Keratinocyte (primary cell): ENCODE measurements around the gene ALOXE3.

Source experiments
- EZH2 ChIP-seq: IDR thresholded peaks from one replicate; pipeline ENCODE4 v1.6.1; 2012; ENCODE audit warnings: inconsistent platforms, mild to moderate bottlenecking, low read length, moderate library complexity
- TF ChIP-seq, protein P1 (sequence below), 3 experiments: IDR thresholded peaks in 1 of 3; conservative IDR thresholded peaks in 1 of 3; optimal IDR thresholded peaks in 1 of 3; 2 replicates in 2 of 3; 3 replicates in 1 of 3; pipeline versions ENCODE3 to v1.5.1; 2011; ENCODE audit warnings: low read length in 3 of 3, mild to moderate bottlenecking in 3 of 3, moderate library complexity in 2 of 3, control low read depth in 1 of 3, inconsistent platforms in 1 of 3; ENCODE audit not compliant: insufficient read depth in 2 of 3; ENCODE audit errors: extremely low read depth in 1 of 3

DNA sequence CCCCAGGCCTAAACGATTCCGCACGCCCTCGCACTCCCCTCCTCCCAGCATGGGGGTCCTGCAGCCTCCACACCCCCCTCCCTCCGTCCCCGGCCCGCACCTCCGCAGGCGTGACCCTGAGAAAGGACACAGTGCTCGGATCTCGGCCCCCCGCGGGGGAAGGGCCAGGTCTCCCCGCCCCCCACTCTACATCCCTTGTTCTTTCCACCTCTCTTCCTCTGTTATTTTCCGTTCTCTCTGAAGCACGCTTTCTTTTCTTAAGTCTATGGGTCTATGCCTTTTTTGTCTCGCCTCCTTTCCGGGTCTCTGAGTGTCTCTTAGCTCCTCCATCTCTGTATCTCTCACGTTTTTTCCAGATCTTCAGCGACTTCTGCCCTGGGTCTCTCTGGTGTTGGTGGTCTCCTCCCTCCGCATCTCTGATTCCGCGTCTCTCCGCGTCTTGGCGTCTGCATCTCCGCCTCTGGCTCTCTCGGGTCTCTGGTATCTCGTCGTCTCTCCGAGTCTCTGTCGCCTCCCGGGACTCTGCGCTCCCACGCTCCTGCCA is 7.7 kb upstream of the ALOXE3 start:
- TF ChIP-seq, protein P1, sequence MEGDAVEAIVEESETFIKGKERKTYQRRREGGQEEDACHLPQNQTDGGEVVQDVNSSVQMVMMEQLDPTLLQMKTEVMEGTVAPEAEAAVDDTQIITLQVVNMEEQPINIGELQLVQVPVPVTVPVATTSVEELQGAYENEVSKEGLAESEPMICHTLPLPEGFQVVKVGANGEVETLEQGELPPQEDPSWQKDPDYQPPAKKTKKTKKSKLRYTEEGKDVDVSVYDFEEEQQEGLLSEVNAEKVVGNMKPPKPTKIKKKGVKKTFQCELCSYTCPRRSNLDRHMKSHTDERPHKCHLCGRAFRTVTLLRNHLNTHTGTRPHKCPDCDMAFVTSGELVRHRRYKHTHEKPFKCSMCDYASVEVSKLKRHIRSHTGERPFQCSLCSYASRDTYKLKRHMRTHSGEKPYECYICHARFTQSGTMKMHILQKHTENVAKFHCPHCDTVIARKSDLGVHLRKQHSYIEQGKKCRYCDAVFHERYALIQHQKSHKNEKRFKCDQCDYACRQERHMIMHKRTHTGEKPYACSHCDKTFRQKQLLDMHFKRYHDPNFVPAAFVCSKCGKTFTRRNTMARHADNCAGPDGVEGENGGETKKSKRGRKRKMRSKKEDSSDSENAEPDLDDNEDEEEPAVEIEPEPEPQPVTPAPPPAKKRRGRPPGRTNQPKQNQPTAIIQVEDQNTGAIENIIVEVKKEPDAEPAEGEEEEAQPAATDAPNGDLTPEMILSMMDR (optimal IDR thresholded peaks at IDR 0.05 in 1 of 3, IDR thresholded peaks at IDR 0.05 in 1 of 3, conservative IDR thresholded peaks at IDR 0.05 in 1 of 3; ENCODE audit: extremely low read depth in 1 of 3, insufficient read depth in 2 of 3, low read length in 3 of 3), result no peak
- TF ChIP-seq EZH2, result no peak
